Activated CD4-positive, alpha-beta memory T cell treated with anti-CD3 and anti-CD28 coated beads, Interleukin-2, amount 10 ng/mL, durations not matched to agents 7 days and 5 days (primary cell): Measurements from ENCODE around the gene COQ6. TPM values are rescaled to one million over a fixed set of nuclear protein-coding genes. Genes with fewer than 3 reads are reported as not detected.
"Not testable (repeated sequence)": the region's sequence is repeated elsewhere in the genome, so short reads cannot be mapped to it uniquely, and the experiment has no call there.

Experiments
- CTCF ChIA-PET: fragments of 350-600 bp; sonication (Branson Sonifier 250); formaldehyde crosslinking; loops from one replicate; lab custom pipeline; 2021; ENCODE audit warnings: antibody characterized with exemption, inconsistent platforms; lab: Charles Lee
- POLR2A ChIA-PET: fragments of 350-600 bp; sonication (Branson Sonifier 250); formaldehyde crosslinking; loops from one replicate; lab custom pipeline; 2021; ENCODE audit warnings: antibody characterized with exemption; lab: Charles Lee
- DNase-seq: peaks from one replicate; pipeline ENCODE4 v3.0.0-alpha.2; 2020
- H3K27ac Mint-ChIP-seq: one replicate; pipeline ENCODE4 v1.8.0; 2021; ENCODE audit warnings: mild to moderate bottlenecking, mixed read lengths
- H3K27me3 Mint-ChIP-seq: one replicate; pipeline ENCODE4 v1.8.0; 2021; ENCODE audit warnings: mixed read lengths
- H3K36me3 Mint-ChIP-seq: one replicate; pipeline ENCODE4 v1.8.0; 2021; ENCODE audit warnings: low read depth, mixed read lengths
- H3K4me1 Mint-ChIP-seq: one replicate; pipeline ENCODE4 v1.8.0; 2021; ENCODE audit warnings: mixed read lengths
- H3K4me3 Mint-ChIP-seq: one replicate; pipeline ENCODE4 v1.8.0; 2021; ENCODE audit warnings: mild to moderate bottlenecking, mixed read lengths
- H3K9me3 Mint-ChIP-seq: one replicate; pipeline ENCODE4 v1.8.0; 2021; ENCODE audit warnings: mixed read lengths
- total RNA-seq, 2 experiments: library from RNA; stranded (reverse); gene quantifications; one replicate each; pipeline ENCODE4 v1.2.3, GENCODE V29; 2021

Gene COQ6
- total RNA-seq, 2 experiments from 2014 or later: 13.2 to 15.5 TPM

GRCh38 chr14:73944432-73945158 lies 5.5 kb upstream of the COQ6 start:
- H3K4me1 Mint-ChIP-seq: peaks cover 25% of the 10 kb centered on the region
- no peaks in the 10 kb centered on the region for H3K9me3 Mint-ChIP-seq
- no peaks in the 10 kb centered on the region for H3K27me3 Mint-ChIP-seq
- no peak overlapping the region for H3K4me3 Mint-ChIP-seq
- ChIA-PET CTCF (no interaction called here), POLR2A (no interaction called here)
- H3K36me3 Mint-ChIP-seq: no peaks in the 10 kb centered on the region
- DNase-seq: no peak
- no peak overlapping the region for H3K27ac Mint-ChIP-seq

- POLR2A ChIA-PET: no interaction called here
- no peak for DNase-seq
- CTCF ChIA-PET: no interaction called here
- peaks cover 31% of the 10 kb centered on the region for H3K4me1 Mint-ChIP-seq
- H3K36me3 Mint-ChIP-seq: peaks cover 3% of the 10 kb centered on the region
- H3K4me3 Mint-ChIP-seq: no peak overlapping the region
- H3K9me3 Mint-ChIP-seq: no peaks in the 10 kb centered on the region
- no peak overlapping the region for H3K27ac Mint-ChIP-seq
- H3K27me3 Mint-ChIP-seq: no peaks in the 10 kb centered on the region
These were observed 4.9 kb upstream of the COQ6 start for GRCh38 chr14:73945159-73945670.

- Mint-ChIP-seq H3K9me3 (no peaks in the 10 kb centered on the region), H3K4me1 (peaks cover 24% of the 10 kb centered on the region), H3K27me3 (no peaks in the 10 kb centered on the region), H3K4me3 (no peak overlapping the region), H3K27ac (no peak overlapping the region), H3K36me3 (peaks cover 21% of the 10 kb centered on the region)
- CTCF ChIA-PET: interaction anchor here (1.2 kb wide), 1 partner anchor 65 kb away, joined by 3 read pairs; no protein-coding TSS in a partner anchor
- POLR2A ChIA-PET: no interaction called here
- DNase-seq: no peak
These were observed 3.6 kb downstream of the COQ6 start for GRCh38 chr14:73953731-73954130.

- peaks cover 12% of the 10 kb centered on the region for H3K4me1 Mint-ChIP-seq
- POLR2A ChIA-PET: no interaction called here
- DNase-seq: no peak
- H3K9me3 Mint-ChIP-seq: no peaks in the 10 kb centered on the region
- no peak overlapping the region for H3K27ac Mint-ChIP-seq
- peaks cover 27% of the 10 kb centered on the region for H3K36me3 Mint-ChIP-seq
- H3K27me3 Mint-ChIP-seq: no peaks in the 10 kb centered on the region
- CTCF ChIA-PET: no interaction called here
- no peak overlapping the region for H3K4me3 Mint-ChIP-seq
These were observed 5.6 kb downstream of the COQ6 start for GRCh38 chr14:73955674-73956073.

- CTCF ChIA-PET: interaction anchor here (1.2 kb wide), 1 partner anchor 9 kb away, joined by 5 read pairs; the partner anchor contains the start of genes COQ6 and FAM161B
- no peak overlapping the region for H3K4me3 Mint-ChIP-seq
- no peaks in the 10 kb centered on the region for H3K27me3 Mint-ChIP-seq
- POLR2A ChIA-PET: interaction anchor here (1.3 kb wide), 1 partner anchor 72 kb away, joined by 6 read pairs; the partner anchor contains the start of gene ZNF410
- no peak overlapping the region for H3K27ac Mint-ChIP-seq
- no peaks in the 10 kb centered on the region for H3K9me3 Mint-ChIP-seq
- DNase-seq: no peak
- no peaks in the 10 kb centered on the region for H3K4me1 Mint-ChIP-seq
- peaks cover 35% of the 10 kb centered on the region for H3K36me3 Mint-ChIP-seq
These were observed 8.5 kb downstream of the COQ6 start for GRCh38 chr14:73958591-73958990.

GRCh38 chr14:73961192-73961591 lies 11.1 kb downstream of the COQ6 start:
- ChIA-PET CTCF (no interaction called here), POLR2A (interaction anchor here (1.4 kb wide), 1 partner anchor 11 kb away, joined by 4 read pairs; the partner anchor contains the start of genes COQ6 and FAM161B)
- Mint-ChIP-seq H3K36me3 (peaks cover 35% of the 10 kb centered on the region), H3K27me3 (no peaks in the 10 kb centered on the region), H3K4me1 (no peaks in the 10 kb centered on the region), H3K9me3 (no peaks in the 10 kb centered on the region), H3K27ac (no peak overlapping the region), H3K4me3 (no peak overlapping the region)
- no peak for DNase-seq

- ChIA-PET CTCF (no interaction called here), POLR2A (no interaction called here)
- no peaks in the 10 kb centered on the region for H3K4me1 Mint-ChIP-seq
- DNase-seq: no peak
- H3K27me3 Mint-ChIP-seq: no peaks in the 10 kb centered on the region
- no peaks in the 10 kb centered on the region for H3K9me3 Mint-ChIP-seq
- H3K36me3 Mint-ChIP-seq: peaks cover 30% of the 10 kb centered on the region
- no peak overlapping the region for H3K4me3 Mint-ChIP-seq
- no peak overlapping the region for H3K27ac Mint-ChIP-seq
These were observed 15.1 kb downstream of the COQ6 start for GRCh38 chr14:73965216-73965615.

- H3K27me3 Mint-ChIP-seq: no peaks in the 10 kb centered on the region
- no peaks in the 10 kb centered on the region for H3K9me3 Mint-ChIP-seq
- peaks cover 13% of the 10 kb centered on the region for H3K36me3 Mint-ChIP-seq
- DNase-seq: no peak
- ChIA-PET CTCF (no interaction called here), POLR2A (no interaction called here)
- no peak overlapping the region for H3K4me3 Mint-ChIP-seq
- H3K4me1 Mint-ChIP-seq: no peaks in the 10 kb centered on the region
- H3K27ac Mint-ChIP-seq: no peak overlapping the region
These were observed 18.8 kb downstream of the COQ6 start for GRCh38 chr14:73968885-73969284.

GRCh38 chr14:73973497-73973896 lies 23.4 kb downstream of the COQ6 start:
- no peak for DNase-seq
- Mint-ChIP-seq H3K36me3 (peaks cover 9% of the 10 kb centered on the region), H3K4me3 (no peak overlapping the region), H3K9me3 (no peaks in the 10 kb centered on the region), H3K27me3 (no peaks in the 10 kb centered on the region), H3K27ac (no peak overlapping the region), H3K4me1 (no peaks in the 10 kb centered on the region)
- CTCF ChIA-PET: no interaction called here
- POLR2A ChIA-PET: no interaction called here

GRCh38 chr14:73976125-73976524 lies 26.0 kb downstream of the COQ6 start:
- CTCF ChIA-PET: no interaction called here
- Mint-ChIP-seq H3K27me3 (no peaks in the 10 kb centered on the region), H3K4me3 (no peak overlapping the region), H3K36me3 (peaks cover 4% of the 10 kb centered on the region), H3K27ac (no peak overlapping the region), H3K9me3 (no peaks in the 10 kb centered on the region), H3K4me1 (no peaks in the 10 kb centered on the region)
- no peak for DNase-seq
- POLR2A ChIA-PET: no interaction called here

GRCh38 chr14:73977896-73978295 lies 27.8 kb downstream of the COQ6 start:
- CTCF ChIA-PET: interaction anchor here (0.7 kb wide), 1 partner anchor 41 kb away, joined by 3 read pairs; no protein-coding TSS in a partner anchor

GRCh38 chr14:73988065-73988464 lies 38.0 kb downstream of the COQ6 start:
- no peak for DNase-seq
- Mint-ChIP-seq H3K36me3 (peaks cover 24% of the 10 kb centered on the region), H3K4me1 (no peaks in the 10 kb centered on the region), H3K27me3 (no peaks in the 10 kb centered on the region), H3K9me3 (no peaks in the 10 kb centered on the region), H3K4me3 (no peak overlapping the region), H3K27ac (no peak overlapping the region)
- CTCF ChIA-PET: interaction anchor here (0.5 kb wide), 1 partner anchor 303 kb away, joined by 4 read pairs; no protein-coding TSS in a partner anchor
- POLR2A ChIA-PET: no interaction called here

More at GRCh38 chr14:73977896-73978295, 27.8 kb downstream of the COQ6 start:
- H3K4me1 Mint-ChIP-seq: no peaks in the 10 kb centered on the region
- H3K27ac Mint-ChIP-seq: no peak overlapping the region
- H3K27me3 Mint-ChIP-seq: no peaks in the 10 kb centered on the region
- DNase-seq: no peak
- POLR2A ChIA-PET: no interaction called here
- H3K36me3 Mint-ChIP-seq: peaks cover 4% of the 10 kb centered on the region
- H3K4me3 Mint-ChIP-seq: no peak overlapping the region
- H3K9me3 Mint-ChIP-seq: no peaks in the 10 kb centered on the region

GRCh38 chr14:73988656-73989055 lies 38.6 kb downstream of the COQ6 start:
- H3K27ac Mint-ChIP-seq, DNase-seq, CTCF ChIA-PET, H3K9me3 Mint-ChIP-seq, POLR2A ChIA-PET, H3K4me1 Mint-ChIP-seq, H3K4me3 Mint-ChIP-seq, H3K27me3 Mint-ChIP-seq: not testable (repeated sequence)
- H3K36me3 Mint-ChIP-seq: peaks cover 24% of the 10 kb centered on the region
